Progenitor cell of endocrine pancreas (in vitro differentiated cells): Measurements from ENCODE around the gene SLC8B1. TPM values are rescaled to one million over a fixed set of nuclear protein-coding genes. Genes with fewer than 3 reads are reported as not detected.

Source experiments
- DNase-seq: peaks from one replicate; pipeline ENCODE4 v3.0.0; 2021; ENCODE audit warnings: low spot score; ENCODE audit not compliant: unreplicated experiment
- H3K27ac Mint-ChIP-seq: 2 replicates; pipeline ENCODE4 v1.8.0; 2021; ENCODE audit warnings: mild to moderate bottlenecking, moderate library complexity, mixed read lengths
- H3K27me3 Mint-ChIP-seq: 2 replicates; pipeline ENCODE4 v1.8.0; 2021; ENCODE audit warnings: mixed read lengths
- H3K36me3 Mint-ChIP-seq: 2 replicates; pipeline ENCODE4 v1.8.0; 2022; ENCODE audit warnings: mixed read lengths; ENCODE audit not compliant: insufficient read depth
- H3K4me1 Mint-ChIP-seq: 2 replicates; pipeline ENCODE4 v1.8.0; 2021; ENCODE audit warnings: low read depth, mixed read lengths
- H3K4me3 Mint-ChIP-seq: 2 replicates; pipeline ENCODE4 v1.8.0; 2021; ENCODE audit warnings: low read depth, mild to moderate bottlenecking, moderate library complexity, mixed read lengths
- H3K9me3 Mint-ChIP-seq: 2 replicates; pipeline ENCODE4 v1.8.0; 2021; ENCODE audit warnings: low read depth, mixed read lengths
- total RNA-seq: library from RNA; stranded (reverse); gene quantifications from 2 replicates; pipeline ENCODE4 v1.2.1, GENCODE V29; 2021
- TF ChIP-seq, protein P1 (sequence below): fragments of 200-600 bp; sonication (generic); IDR thresholded peaks from one replicate; pipeline ENCODE4 v1.5.0; 2021; ENCODE audit warnings: antibody characterized with exemption, mild to moderate bottlenecking; ENCODE audit not compliant: unreplicated experiment

Gene SLC8B1
- total RNA-seq, 1 donor from 2014 or later = 9.8 TPM

DNA sequence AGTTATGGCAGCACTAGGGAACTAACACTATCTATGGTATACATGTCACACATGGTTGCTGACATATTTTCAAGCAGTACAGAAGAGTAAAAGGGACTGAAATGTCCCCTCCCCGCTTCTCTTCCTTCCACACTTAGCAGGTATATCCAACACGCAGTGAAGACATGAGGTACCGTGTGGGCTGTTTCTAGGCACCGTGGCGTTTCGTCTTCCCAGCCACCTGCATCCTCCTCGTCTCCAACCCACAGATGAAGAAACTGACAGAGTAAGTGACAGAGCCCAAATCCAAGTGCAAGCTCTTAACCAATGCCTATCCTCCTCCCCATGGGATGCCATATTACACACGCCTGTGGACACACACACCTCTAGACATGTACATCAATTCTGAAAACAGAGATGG, 32.4 kb downstream of the SLC8B1 start:
- no peaks in the 10 kb centered on the region for H3K27me3 Mint-ChIP-seq
- H3K4me1 Mint-ChIP-seq = peaks cover 5% of the 10 kb centered on the region
- no peak overlapping the region for H3K4me3 Mint-ChIP-seq
- no peak overlapping the region for H3K27ac Mint-ChIP-seq
- H3K36me3 Mint-ChIP-seq = no peaks in the 10 kb centered on the region
- no peaks in the 10 kb centered on the region for H3K9me3 Mint-ChIP-seq
- TF ChIP-seq, protein P1, sequence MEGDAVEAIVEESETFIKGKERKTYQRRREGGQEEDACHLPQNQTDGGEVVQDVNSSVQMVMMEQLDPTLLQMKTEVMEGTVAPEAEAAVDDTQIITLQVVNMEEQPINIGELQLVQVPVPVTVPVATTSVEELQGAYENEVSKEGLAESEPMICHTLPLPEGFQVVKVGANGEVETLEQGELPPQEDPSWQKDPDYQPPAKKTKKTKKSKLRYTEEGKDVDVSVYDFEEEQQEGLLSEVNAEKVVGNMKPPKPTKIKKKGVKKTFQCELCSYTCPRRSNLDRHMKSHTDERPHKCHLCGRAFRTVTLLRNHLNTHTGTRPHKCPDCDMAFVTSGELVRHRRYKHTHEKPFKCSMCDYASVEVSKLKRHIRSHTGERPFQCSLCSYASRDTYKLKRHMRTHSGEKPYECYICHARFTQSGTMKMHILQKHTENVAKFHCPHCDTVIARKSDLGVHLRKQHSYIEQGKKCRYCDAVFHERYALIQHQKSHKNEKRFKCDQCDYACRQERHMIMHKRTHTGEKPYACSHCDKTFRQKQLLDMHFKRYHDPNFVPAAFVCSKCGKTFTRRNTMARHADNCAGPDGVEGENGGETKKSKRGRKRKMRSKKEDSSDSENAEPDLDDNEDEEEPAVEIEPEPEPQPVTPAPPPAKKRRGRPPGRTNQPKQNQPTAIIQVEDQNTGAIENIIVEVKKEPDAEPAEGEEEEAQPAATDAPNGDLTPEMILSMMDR = no peak
- DNase-seq = no peak

DNA sequence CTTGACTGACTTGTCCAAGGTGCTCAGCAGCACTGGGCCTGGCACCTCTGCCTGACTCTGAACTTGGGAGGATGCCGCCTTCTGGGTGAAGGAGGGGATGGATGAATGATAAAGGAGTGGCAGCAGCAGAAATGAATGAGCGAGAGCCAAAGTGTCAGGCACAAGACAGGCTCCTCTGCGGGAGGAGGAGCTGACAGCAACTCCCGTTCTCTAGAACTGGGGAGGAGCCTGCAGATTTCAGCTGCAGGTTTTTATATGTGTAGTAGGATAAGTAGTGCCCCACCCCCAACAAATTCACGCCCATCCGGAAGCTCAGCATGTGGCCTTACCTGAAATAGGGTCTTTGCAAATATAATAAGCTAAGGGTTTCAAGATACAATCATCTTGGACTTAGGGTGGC, 33.1 kb downstream of the SLC8B1 start:
- H3K4me1 Mint-ChIP-seq = peaks cover 5% of the 10 kb centered on the region
- no peaks in the 10 kb centered on the region for H3K27me3 Mint-ChIP-seq
- H3K4me3 Mint-ChIP-seq = no peak overlapping the region
- TF ChIP-seq, protein P1 = no peak
- no peaks in the 10 kb centered on the region for H3K9me3 Mint-ChIP-seq
- H3K27ac Mint-ChIP-seq = peak overlapping the region; percentile 80
- H3K36me3 Mint-ChIP-seq = no peaks in the 10 kb centered on the region
- DNase-seq = no peak

DNA sequence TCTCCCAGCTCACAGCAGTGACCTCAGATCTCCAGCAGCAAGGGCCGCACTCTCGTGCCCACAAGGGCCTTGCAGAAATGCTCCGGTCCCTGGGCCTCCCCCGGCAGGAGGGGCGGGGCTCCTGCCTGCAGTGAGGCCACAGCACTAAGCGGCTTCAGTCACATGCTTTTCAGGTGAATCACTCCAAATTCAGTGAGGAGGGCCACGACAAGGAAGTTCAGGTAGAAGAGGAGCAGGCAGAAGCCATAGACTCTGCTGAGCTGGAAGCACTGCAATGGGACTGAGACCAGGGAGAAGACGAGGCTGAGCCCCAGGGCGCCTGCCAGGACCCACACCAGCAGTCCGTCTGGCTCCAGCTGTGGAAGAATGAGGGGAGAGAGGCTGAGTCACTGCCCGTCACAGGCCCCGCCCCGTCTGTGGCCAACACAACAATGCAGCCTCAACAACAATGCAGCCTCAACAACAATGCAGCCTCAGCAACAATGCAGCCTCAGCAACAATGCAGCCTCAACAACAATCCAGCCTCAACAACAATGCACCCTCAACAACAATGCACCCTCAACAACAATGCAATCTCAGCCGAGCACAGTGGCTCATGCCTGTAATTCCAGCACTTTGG, 35.2 kb downstream of the SLC8B1 start:
- Mint-ChIP-seq H3K36me3 (no peaks in the 10 kb centered on the region), H3K9me3 (no peaks in the 10 kb centered on the region), H3K4me1 (peaks cover 5% of the 10 kb centered on the region), H3K27me3 (no peaks in the 10 kb centered on the region), H3K4me3 (no peak overlapping the region), H3K27ac (peak overlapping the region; percentile 86)
- DNase-seq = no peak
- TF ChIP-seq, protein P1 = no peak

DNA sequence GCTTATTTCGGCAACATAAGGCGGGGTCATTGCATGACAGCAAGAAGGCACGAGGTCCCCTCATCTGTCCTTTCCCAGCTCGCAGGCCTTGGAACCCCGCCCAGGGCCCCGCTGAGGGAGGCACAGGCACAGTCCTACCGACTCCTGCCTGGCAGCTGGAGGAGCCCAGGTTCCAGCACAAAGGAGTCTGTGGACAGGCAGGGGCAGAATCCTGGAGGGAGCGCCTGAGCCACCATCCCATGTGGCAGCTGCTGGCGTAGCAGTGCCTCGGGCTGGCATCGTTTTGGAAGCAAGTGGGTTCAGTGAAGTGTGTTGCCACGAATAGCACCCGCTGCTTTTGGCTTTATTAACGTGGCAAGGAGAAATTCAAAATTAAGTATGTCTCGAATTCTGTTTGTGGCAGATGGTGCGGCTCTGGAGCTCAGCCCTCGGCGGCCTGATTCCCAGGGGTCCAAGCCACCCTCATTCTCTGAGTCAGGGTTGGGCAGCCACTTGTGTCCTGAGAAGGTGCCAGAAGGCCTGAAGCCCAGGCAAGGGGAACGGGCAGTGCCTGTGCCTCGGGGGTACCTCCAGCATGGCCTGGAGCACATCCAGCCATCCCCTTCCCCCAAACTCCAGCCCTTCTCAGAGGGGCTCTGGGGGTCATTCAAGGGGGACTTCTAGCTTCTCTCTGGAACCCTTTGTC, 35.9 kb downstream of the SLC8B1 start:
- peaks cover 5% of the 10 kb centered on the region for H3K4me1 Mint-ChIP-seq
- no peak overlapping the region for H3K27ac Mint-ChIP-seq
- TF ChIP-seq, protein P1 = no peak
- no peaks in the 10 kb centered on the region for H3K36me3 Mint-ChIP-seq
- no peak overlapping the region for H3K4me3 Mint-ChIP-seq
- no peaks in the 10 kb centered on the region for H3K27me3 Mint-ChIP-seq
- no peaks in the 10 kb centered on the region for H3K9me3 Mint-ChIP-seq
- no peak for DNase-seq

DNA sequence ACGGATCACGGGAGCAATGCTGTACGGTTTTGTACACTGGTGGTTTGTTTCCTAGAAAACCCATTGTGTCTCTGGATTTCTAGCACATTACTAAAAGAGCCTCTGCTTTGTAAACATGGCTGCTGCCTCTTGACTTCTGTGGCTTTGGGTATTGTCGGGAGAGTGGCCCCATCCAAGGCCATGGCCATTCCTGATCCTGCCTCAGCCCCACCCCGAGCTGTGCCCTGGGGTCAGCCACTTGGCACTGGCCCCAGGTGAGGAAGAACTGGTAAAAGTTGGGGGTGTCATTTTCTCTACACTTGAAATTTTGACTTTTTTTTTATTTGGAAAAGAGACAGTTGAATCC, 36.5 kb downstream of the SLC8B1 start:
- peaks cover 5% of the 10 kb centered on the region for H3K4me1 Mint-ChIP-seq
- no peak overlapping the region for H3K4me3 Mint-ChIP-seq
- no peaks in the 10 kb centered on the region for H3K27me3 Mint-ChIP-seq
- H3K27ac Mint-ChIP-seq = no peak overlapping the region
- no peak for DNase-seq
- H3K36me3 Mint-ChIP-seq = no peaks in the 10 kb centered on the region
- TF ChIP-seq, protein P1 = no peak
- no peaks in the 10 kb centered on the region for H3K9me3 Mint-ChIP-seq
